ENCODE data around the gene XAF1.
A peak's percentile ranks its signal among the peaks of the same experiment; 100 is the strongest.
"Not testable (repeated sequence)": the region's sequence is repeated elsewhere in the genome, so short reads cannot be mapped to it uniquely, and the experiment has no call there.

Gene XAF1

GRCh38 chr17:6753006-6753445 lies 2.8 kb upstream of the XAF1 start:
- peak in 1 of 2 donors; percentile 30 for DNase-seq (ENCODE audit: extremely low read depth in 1 of 2, low read depth in 1 of 2)

DNA sequence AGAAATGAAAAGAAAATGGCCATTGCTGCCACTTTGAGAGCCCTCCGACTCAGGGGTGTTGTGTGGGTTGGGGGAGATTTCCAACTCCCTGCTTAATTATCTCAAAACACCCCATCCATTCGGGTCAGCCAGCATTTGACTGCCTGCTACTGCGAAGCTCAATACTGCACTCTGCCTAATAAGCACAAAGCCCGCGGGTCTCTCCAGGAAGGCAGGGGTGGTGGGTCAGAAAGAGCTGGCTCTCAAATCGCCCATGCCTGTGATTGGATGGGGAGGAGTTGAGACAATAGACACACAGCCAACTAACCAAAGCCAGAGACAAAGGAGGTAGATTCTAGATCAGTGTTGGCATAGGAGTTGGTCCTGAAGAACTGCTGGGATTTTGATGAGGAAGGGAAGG lies 2.3 kb upstream of the XAF1 start:
- no peak for DNase-seq (ENCODE audit: extremely low read depth in 1 of 2, low read depth in 1 of 2)

- DNase-seq (ENCODE audit: extremely low read depth in 1 of 2, low read depth in 1 of 2), result no peak
Measured at GRCh38 chr17:6755281-6755680, 565 bp upstream of the XAF1 start.

DNA sequence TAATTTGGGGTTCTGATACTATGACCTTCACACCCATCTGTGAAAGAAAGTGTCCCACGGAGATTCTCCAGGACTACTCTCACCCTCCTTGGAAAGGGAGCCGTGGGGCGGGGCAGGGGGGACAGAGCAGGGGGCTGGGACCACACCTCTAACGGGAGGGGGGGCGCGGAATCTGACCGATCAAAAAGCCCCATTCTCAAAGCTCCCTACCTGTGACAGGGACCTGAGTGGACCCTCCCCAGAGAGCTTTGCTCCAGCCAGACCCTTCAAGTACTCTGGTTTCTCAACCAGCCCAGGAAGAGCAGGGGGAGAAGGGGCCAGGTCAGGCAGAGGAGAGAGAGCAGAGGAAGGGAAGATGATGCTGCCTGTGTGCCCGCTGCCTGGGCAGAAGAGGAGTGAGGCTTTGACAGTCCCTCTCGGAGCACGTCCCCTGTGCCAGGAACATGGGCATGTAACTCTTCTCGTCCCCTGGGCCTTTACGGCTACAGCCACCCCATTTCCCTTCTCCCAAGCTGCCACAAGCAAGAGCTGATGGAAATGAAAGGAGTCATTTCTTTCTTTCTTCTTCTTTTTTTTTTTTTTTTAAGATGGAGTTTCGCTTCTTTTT lies 682 bp downstream of the XAF1 start:
- no peak for DNase-seq (ENCODE audit: extremely low read depth in 1 of 2, low read depth in 1 of 2)

GRCh38 chr17:6757747-6758146 lies 1.9 kb downstream of the XAF1 start:
- no peak for DNase-seq (ENCODE audit: extremely low read depth in 1 of 2, low read depth in 1 of 2)

GRCh38 chr17:6761779-6762178 lies 5.9 kb downstream of the XAF1 start:
- DNase-seq (ENCODE audit: extremely low read depth in 1 of 2, low read depth in 1 of 2), result no peak

- DNase-seq (ENCODE audit: extremely low read depth in 1 of 2, low read depth in 1 of 2), result no peak
Measured at GRCh38 chr17:6768447-6768846, 12.6 kb downstream of the XAF1 start.

- no peak for DNase-seq (ENCODE audit: extremely low read depth in 1 of 2, low read depth in 1 of 2)
Measured at GRCh38 chr17:6772016-6772415, 16.2 kb downstream of the XAF1 start.

GRCh38 chr17:6774906-6775305 lies 19.1 kb downstream of the XAF1 start:
- not testable (repeated sequence) for DNase-seq (ENCODE audit: extremely low read depth in 1 of 2, low read depth in 1 of 2)

- DNase-seq (ENCODE audit: extremely low read depth in 1 of 2, low read depth in 1 of 2), result no peak
Measured at GRCh38 chr17:6775871-6776405, 20.1 kb downstream of the XAF1 start, which contains the start of gene FBXO39. Gene FBXO39, plus strand, starts transcription at chr17:6776215. Its CDS starts 3,654 bp downstream, at chr17:6779869.

- no peak for DNase-seq (ENCODE audit: extremely low read depth in 1 of 2, low read depth in 1 of 2)
Measured at GRCh38 chr17:6779411-6779810, 23.6 kb downstream of the XAF1 start.

- no peak for DNase-seq (ENCODE audit: extremely low read depth in 1 of 2, low read depth in 1 of 2)
Measured at GRCh38 chr17:6780001-6780400, 24.2 kb downstream of the XAF1 start.

DNA sequence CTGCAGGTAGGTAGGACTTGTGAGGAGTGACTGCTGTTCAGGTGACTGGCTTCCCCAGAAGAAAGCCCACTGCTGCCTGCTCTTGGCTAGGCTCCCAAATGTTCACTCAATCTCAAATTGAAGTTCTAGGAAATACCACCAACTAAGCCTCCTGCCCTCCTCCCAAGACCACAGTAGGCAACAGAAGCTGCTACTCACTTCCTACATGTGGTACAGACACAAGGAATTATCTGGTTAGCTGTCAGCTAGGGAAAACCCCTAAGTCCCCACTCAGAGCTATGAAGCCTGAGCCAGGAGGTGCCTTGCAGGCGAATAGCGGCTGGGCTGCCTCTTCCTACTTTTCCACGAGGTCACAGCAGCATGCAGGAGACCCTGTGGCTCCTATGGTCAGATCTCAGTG lies 25.0 kb downstream of the XAF1 start:
- DNase-seq (ENCODE audit: extremely low read depth in 1 of 2, low read depth in 1 of 2), result no peak

GRCh38 chr17:6782244-6782643 lies 26.4 kb downstream of the XAF1 start:
- no peak for DNase-seq (ENCODE audit: extremely low read depth in 1 of 2, low read depth in 1 of 2)

- DNase-seq (ENCODE audit: extremely low read depth in 1 of 2, low read depth in 1 of 2), result no peak
Measured at GRCh38 chr17:6786618-6787017, 30.8 kb downstream of the XAF1 start.

DNA sequence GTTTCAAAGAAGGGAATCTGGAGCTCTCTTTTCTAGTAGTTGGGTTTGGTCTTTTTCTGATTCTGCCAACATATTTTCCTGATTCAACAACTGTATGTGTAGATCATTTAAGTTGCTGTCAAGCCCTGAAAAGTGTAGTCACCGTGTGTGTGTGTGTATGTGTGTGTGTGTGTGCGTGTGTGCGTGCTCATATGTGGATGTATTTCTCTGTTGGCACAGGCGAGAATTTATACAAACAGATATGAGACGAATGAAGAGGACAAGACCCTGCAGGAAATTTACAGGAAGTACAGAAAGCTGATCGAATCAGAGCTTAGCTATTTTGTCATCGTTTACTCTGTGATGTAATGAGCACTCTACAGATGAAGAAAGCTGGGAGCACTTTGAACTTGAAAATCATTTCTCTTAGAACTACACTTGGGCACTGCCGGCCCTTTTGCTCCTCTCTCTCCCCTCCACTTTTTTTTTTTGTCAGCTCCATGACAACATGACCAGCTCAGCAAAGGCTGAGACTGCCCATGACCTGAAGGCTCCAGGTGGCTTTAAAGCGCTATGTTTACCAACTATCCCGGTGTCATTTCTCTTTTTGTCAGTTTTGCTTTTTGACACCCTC lies 31.3 kb downstream of the XAF1 start:
- no peak for DNase-seq (ENCODE audit: extremely low read depth in 1 of 2, low read depth in 1 of 2)

- DNase-seq (ENCODE audit: extremely low read depth in 1 of 2, low read depth in 1 of 2), result no peak
Measured at GRCh38 chr17:6789146-6789545, 33.3 kb downstream of the XAF1 start.

DNA sequence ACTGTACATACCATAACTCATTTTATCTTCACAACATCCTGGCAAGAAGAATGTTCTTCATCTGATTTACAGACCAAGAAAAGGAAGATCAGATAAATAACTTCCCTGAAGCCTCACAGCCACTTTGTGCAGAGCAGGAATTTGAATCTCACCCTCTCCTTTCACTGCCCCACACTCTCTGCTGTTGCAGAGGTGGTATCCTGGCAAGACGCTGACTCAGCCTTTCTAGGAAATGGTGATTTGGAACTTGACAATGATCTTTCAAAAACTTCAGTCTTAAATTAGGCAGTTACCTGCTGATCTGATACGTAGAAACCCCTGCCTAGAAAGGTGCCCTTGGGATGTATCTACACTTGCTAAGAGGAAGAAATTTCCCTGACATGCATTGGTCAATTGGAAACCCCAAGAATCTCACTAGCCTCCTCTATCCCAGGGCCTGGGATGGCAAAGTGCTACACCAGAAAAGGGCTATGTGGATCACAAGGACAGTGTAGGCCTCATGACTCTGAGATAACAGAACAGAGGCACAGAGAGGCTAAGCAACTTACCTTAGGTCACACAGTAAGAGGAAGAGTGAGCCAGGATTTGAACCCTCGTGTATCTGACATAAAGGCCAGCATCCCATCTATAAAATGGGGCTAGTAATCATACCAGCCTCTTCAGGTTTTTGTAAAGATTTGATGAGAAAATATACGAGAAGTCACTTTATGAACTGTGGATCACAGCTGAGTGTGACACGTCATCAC lies 38.1 kb downstream of the XAF1 start:
- DNase-seq (ENCODE audit: extremely low read depth in 1 of 2, low read depth in 1 of 2), result no peak

DNA sequence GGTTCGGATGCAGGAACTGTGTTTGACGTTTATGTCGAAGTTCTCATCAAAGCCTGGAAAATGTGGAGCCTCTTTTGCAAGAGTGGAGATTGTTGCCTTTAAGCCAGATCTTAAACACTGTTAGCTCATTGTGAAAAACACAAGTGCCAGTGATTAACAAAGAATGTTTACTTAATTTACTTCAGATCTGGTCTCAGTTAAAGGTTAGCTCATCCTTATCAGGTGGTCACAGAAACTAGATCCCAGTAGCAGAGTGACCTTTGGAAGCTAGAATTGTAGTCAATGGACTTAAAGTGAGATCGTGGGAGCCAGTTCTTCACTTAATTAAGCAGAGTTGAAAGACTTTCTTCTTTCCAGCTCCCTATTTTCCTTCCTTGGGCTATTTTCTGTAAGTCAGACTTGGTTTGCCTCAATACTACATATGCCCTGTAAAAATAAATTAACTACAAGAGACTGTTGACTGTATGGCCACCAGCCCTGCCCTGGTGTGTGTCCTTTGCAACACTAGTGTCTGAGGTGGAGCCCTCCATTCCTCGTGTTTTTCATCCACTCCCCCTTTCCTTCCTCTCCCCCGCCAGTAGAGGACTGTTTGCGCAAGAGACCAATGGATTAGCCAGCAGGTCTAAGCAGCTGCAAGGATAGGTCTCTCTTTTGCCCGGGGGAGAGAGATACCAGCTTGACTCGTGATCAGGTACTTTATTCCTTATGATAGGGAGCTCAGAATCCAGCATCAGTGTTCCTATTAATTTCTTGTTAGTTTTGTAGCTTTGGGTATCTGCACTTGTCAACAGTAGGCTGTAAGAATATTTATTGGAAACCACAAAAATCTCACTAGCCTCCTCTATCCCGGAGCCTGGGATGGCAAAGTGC lies 40.4 kb downstream of the XAF1 start:
- DNase-seq (ENCODE audit: extremely low read depth in 1 of 2, low read depth in 1 of 2), result no peak

DNA sequence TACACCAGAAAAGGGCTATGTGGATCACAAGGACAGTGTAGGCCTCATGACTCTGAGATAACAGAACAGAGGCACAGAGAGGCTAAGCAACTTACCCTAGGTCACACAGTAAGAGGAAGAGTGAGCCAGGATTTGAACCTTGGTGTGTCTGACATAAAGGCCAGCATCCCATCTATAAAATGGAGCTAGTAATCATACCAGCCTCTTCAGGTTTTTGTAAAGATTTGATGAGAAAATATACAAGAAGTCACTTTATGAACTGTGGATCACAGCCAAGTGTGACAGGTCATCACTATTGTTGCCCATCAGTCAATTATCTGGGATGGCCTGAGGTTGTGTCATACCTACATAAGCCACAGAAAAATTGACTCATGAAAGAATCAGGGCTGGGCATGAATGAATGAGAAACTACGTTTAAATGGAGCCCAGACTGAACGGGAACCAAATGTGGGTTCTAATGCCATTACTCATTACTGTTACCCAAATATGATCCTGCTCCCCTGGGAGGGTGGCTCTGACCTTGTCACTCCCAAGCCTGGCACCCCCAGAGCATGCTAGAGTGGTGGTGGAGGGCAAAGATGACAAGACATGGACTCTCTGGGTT lies 41.1 kb downstream of the XAF1 start:
- DNase-seq (ENCODE audit: extremely low read depth in 1 of 2, low read depth in 1 of 2), result no peak

Measured in stimulated activated CD8-positive, alpha-beta memory T cell treated with anti-CD3 and anti-CD28 coated beads, Interleukin-7, amount 100 ng/mL, for 48 hours (primary cell).